Parathyroid adenoma (tissue), 2 donors: ENCODE measurements around the gene SLC1A7.

Experiments
- H2AFZ ChIP-seq: fragments of 300-600 bp; sonication (generic); one replicate; pipeline ENCODE4 v1.7.0; 2017; ENCODE audit warnings: antibody characterized with exemption, mild to moderate bottlenecking
- H3K27ac ChIP-seq: fragments of 300-600 bp; sonication (generic); one replicate; pipeline ENCODE4 v1.7.0; 2017
- H3K27me3 ChIP-seq: fragments of 300-600 bp; sonication (generic); one replicate; pipeline ENCODE4 v1.7.0; 2017; ENCODE audit warnings: low read length; ENCODE audit not compliant: control insufficient read depth, insufficient read depth
- H3K36me3 ChIP-seq: fragments of 300-600 bp; sonication (generic); one replicate; pipeline ENCODE4 v1.7.0; 2017; ENCODE audit warnings: low read length; ENCODE audit not compliant: control insufficient read depth, insufficient read depth
- H3K4me1 ChIP-seq: fragments of 300-600 bp; sonication (generic); one replicate; pipeline ENCODE4 v1.7.0; 2017; ENCODE audit warnings: control low read depth
- H3K4me2 ChIP-seq: fragments of 300-600 bp; sonication (generic); one replicate; pipeline ENCODE4 v1.7.0; 2017; ENCODE audit warnings: low read length
- H3K4me3 ChIP-seq: fragments of 300-600 bp; sonication (generic); one replicate; pipeline ENCODE4 v1.7.0; 2017; ENCODE audit warnings: low read depth, low read length
- H3K79me2 ChIP-seq: fragments of 300-600 bp; sonication (generic); one replicate; pipeline ENCODE4 v1.7.0; 2017; ENCODE audit warnings: control low read depth
- H3K9ac ChIP-seq: fragments of 300-600 bp; sonication (generic); one replicate; pipeline ENCODE4 v1.7.0; 2017; ENCODE audit warnings: mild to moderate bottlenecking
- H3K9me3 ChIP-seq: fragments of 300-600 bp; sonication (generic); one replicate; pipeline ENCODE4 v1.7.0; 2017; ENCODE audit warnings: low read length; ENCODE audit not compliant: control insufficient read depth
- TF ChIP-seq, protein P1 (sequence below): fragments of 300-600 bp; sonication (generic); IDR thresholded peaks from one replicate; pipeline ENCODE4 v1.7.0; 2017; ENCODE audit warnings: antibody characterized with exemption, mild to moderate bottlenecking
- donor health status: primary hyperparathyroidism.

Gene SLC1A7

DNA sequence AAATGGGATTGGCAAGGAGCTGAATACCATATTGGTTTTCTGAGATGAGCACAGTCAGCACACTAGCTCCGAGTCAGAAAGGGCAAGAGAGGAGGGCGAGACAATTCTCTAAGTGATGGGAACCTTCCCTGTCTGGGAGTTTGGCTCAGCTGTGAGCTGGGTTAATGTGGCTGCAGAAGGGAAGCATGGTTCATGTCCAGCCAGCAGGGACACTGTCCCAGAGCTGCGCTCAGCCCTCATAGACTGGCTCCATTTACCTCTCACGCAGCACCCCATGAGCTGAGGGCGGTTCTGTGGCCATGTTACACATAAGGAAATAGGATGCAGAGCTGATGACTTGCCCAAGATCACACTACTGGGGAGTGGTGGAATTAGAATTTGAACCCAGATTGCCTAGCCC lies 38.5 kb upstream of the SLC1A7 start:
- Histone ChIP-seq H3K27ac (no peak overlapping the region), H2AFZ (no peak overlapping the region), H3K9ac (no peak overlapping the region), H3K79me2 (no peaks in the 10 kb centered on the region), H3K4me1 (no peaks in the 10 kb centered on the region), H3K36me3 (no peaks in the 10 kb centered on the region), H3K4me2 (no peak overlapping the region), H3K27me3 (no peaks in the 10 kb centered on the region), H3K4me3 (no peak overlapping the region), H3K9me3 (no peaks in the 10 kb centered on the region)
- TF ChIP-seq, protein P1, sequence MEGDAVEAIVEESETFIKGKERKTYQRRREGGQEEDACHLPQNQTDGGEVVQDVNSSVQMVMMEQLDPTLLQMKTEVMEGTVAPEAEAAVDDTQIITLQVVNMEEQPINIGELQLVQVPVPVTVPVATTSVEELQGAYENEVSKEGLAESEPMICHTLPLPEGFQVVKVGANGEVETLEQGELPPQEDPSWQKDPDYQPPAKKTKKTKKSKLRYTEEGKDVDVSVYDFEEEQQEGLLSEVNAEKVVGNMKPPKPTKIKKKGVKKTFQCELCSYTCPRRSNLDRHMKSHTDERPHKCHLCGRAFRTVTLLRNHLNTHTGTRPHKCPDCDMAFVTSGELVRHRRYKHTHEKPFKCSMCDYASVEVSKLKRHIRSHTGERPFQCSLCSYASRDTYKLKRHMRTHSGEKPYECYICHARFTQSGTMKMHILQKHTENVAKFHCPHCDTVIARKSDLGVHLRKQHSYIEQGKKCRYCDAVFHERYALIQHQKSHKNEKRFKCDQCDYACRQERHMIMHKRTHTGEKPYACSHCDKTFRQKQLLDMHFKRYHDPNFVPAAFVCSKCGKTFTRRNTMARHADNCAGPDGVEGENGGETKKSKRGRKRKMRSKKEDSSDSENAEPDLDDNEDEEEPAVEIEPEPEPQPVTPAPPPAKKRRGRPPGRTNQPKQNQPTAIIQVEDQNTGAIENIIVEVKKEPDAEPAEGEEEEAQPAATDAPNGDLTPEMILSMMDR = no peak

DNA sequence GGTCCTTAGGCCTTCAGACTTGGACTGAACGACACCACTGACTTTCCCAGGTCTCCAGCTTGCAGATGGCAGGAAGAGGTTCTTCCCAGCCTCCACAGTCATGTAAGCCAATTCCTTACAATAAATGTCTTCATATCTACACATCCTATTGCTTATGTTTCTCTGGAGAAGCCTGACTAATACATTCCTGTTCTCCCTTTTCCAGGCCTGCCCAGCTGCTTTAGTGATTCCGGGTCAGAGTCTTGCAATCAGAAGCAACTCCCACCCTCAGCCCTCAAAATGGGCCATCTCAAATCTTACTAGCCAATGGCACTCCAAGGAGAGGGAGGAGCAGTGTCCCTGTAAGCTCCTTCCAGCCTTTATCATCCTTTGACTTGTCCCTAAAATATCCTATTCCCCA lies 37.8 kb upstream of the SLC1A7 start:
- H3K4me3 ChIP-seq = no peak overlapping the region
- TF ChIP-seq, protein P1 = no peak
- H3K4me2 ChIP-seq = no peak overlapping the region
- no peak overlapping the region for H3K27ac ChIP-seq
- no peaks in the 10 kb centered on the region for H3K4me1 ChIP-seq
- no peak overlapping the region for H3K9ac ChIP-seq
- H3K36me3 ChIP-seq = no peaks in the 10 kb centered on the region
- no peak overlapping the region for H2AFZ ChIP-seq
- no peaks in the 10 kb centered on the region for H3K9me3 ChIP-seq
- no peaks in the 10 kb centered on the region for H3K27me3 ChIP-seq
- H3K79me2 ChIP-seq = no peaks in the 10 kb centered on the region

DNA sequence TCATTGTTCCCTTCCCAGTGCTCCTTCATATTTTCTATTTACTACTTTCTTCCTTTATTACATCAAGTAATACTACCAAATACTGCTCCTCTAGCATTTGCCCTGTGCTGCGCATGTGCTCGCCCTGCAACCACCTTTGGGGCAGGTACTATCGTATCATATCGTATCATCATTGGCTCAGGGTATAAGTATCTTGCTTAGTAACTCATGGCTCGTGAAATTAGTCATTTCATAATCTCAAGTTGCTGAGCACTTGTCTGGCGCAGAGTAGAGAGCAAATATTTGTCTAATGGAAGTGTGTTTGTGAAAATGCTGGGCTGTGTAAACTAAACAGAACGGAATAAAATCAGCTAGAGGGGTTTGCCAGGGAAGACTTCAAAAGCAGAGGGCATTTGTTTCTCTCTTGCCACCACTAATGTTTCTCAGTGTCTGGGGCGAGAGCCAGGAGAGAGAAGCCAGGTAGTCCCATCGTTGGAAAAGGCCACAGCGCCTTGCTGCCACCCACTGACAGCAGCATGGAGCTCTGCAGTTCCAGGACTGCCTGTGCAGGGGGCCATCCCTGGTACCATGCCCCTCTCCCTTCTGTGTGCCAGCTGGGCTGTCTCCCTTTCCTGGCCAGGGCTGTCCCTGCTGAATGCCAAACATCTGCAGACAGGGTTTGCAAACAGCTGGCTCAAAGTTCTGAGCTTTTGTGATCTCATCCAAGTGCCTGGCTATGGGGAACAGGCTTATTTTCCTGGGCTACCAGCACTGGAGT lies 34.2 kb upstream of the SLC1A7 start:
- Histone ChIP-seq H3K27me3 (no peaks in the 10 kb centered on the region), H3K79me2 (no peaks in the 10 kb centered on the region), H3K4me1 (no peaks in the 10 kb centered on the region), H3K9ac (no peak overlapping the region), H3K36me3 (no peaks in the 10 kb centered on the region), H2AFZ (no peak overlapping the region), H3K9me3 (no peaks in the 10 kb centered on the region), H3K4me3 (no peak overlapping the region), H3K4me2 (no peak overlapping the region), H3K27ac (no peak overlapping the region)
- TF ChIP-seq, protein P1 = no peak

DNA sequence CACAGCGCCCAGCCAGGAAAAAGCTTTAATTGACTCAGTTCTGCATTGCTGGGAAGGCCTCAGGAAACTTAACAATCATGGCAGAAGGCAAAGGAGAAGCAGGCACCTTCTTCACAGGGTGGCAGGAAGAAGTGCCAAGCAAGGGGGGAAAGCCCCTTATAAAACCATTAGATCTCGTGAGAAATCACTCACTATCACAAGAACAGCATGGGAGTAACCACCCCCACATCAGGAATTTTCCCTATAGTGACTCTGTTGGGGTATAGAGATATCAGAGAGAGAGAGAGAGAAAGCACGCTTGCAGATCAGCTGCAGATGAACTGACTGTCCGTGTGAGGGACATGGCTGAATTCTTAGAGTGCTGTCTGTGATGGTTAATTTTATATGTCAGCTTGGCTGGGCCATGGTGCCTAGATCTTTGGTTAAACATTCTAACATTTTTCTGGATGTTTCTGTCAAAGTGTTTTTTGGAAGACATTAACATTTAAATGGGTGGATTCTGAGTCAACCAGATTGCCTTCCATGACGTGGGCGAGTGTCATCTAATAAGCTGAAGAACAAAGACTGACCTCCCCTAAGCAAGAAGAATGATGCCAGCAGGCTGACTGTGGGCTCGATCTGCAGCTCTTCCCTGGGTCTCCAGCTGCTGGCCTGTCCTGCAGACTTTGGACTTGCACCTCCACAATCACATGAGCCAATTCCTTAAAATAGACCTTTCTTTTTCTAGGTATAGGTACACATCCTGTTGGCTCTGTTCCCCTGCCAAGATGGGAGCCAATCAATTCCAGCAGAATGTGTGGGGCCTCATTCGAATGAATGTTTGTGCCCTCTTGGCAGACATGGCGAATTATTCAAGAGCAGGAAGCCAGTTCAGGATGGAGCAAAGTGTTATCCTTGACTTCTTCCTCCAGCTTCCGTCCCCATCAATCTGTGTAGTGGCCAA lies 32.8 kb upstream of the SLC1A7 start:
- TF ChIP-seq, protein P1 = no peak
- Histone ChIP-seq H3K27me3 (no peaks in the 10 kb centered on the region), H3K79me2 (no peaks in the 10 kb centered on the region), H3K27ac (no peak overlapping the region), H3K4me3 (no peak overlapping the region), H3K4me1 (no peaks in the 10 kb centered on the region), H2AFZ (no peak overlapping the region), H3K4me2 (no peak overlapping the region), H3K9ac (no peak overlapping the region), H3K36me3 (no peaks in the 10 kb centered on the region), H3K9me3 (no peaks in the 10 kb centered on the region)
